ENCODE measurements around the gene FSIP1.
A peak's percentile ranks its signal among the peaks of the same experiment; 100 is the strongest.

FSIP1 gene

DNA sequence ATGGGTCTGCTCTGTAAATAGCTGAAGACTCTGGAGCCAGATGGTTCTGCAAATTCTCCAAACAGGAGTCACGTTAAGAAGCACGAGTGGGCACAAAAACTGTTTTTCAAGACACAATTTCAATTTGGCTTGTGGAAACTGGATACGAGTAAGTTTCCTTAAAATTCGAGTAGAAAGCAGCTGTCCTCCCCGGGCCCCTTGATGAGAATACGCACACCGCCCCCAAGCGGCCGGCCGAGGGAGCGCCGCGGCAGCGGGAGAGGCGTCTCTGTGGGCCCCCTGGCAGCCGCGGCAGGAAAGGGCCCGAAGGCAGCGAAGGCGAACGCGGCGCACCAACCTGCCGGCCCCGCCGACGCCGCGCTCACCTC is 202.5 kb downstream of the FSIP1 start:
- DNase-seq, result peak; percentile 90

GRCh38 chr15:39579487-39580116 is 203.0 kb downstream of the FSIP1 start:
- peak; percentile 81 for DNase-seq

DNA sequence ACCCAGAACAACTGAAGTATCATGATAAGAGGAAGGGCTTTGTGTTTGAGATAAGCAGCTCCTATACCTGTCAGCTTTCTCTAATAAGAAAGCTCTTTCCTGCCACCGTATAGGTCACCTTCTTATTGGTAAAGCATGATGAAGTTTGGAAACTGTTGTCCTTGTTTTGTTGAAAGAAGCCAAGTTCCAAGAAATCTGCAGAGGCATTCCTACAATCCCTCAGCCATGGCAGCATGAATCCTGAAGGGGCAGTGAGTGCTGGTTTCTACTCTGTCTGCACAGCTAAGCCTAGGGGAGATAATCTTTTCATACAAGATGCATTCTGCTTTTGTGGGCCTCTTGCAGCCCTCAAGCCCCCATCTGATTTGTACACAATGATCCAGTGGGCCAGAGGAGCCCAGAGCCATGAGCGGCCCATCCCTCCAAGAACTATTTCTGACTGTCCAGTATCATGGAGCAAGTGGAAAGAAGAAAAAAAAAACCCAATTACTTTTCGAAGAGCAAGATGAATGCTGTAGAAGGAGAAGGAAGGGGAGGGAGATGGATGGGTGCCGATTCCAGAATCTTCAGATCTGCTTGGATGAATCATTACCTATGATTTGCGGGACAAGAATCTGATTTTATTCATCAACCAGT is 203.7 kb downstream of the FSIP1 start:
- peak; percentile 26 for DNase-seq

GRCh38 chr15:39575180-39575579 is 207.5 kb downstream of the FSIP1 start:
- DNase-seq, result peak; percentile 54

DNA sequence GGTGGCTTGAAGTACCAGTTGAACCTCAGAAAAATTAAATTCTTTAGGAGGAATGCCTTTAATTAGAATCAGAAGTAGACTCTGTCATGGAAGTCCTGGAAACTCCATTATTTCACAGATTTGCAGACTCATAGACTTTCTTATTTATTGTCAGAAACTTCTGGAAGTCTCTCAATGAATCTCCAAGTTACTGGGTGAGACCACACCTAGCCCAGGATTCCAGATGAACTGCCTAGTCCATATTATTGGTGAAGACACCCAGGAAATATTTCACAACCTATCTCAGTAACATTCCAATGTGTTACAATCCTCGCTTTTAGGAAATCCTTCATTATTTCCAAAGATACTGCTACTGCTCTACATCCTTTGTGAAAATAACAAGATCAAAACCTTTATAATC is 208.2 kb downstream of the FSIP1 start:
- no peak for DNase-seq

GRCh38 chr15:39573844-39574243 is 208.8 kb downstream of the FSIP1 start:
- no peak for DNase-seq

DNA sequence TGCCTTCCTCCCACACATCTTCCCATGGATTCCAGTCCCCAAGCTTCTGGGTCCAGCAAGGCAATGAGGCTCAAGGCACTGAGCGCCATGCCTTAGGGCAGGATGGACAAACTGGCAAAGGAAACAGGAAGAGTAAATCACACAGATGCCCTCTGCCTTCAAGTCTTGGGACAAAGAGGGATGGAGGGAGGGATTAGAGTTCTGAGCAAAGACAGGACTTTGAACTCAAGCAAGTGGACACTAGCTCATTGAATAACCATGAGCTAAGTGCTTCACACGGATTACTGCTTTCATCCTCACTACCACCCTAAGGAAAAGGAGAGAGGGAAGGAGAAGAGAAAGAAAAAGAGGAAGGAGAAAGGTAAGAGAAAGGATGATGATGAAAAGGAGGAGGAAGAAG is 209.4 kb downstream of the FSIP1 start:
- DNase-seq, result peak; percentile 10

- no peak for DNase-seq
Observed at GRCh38 chr15:39565851-39566250, 216.8 kb downstream of the FSIP1 start.

DNA sequence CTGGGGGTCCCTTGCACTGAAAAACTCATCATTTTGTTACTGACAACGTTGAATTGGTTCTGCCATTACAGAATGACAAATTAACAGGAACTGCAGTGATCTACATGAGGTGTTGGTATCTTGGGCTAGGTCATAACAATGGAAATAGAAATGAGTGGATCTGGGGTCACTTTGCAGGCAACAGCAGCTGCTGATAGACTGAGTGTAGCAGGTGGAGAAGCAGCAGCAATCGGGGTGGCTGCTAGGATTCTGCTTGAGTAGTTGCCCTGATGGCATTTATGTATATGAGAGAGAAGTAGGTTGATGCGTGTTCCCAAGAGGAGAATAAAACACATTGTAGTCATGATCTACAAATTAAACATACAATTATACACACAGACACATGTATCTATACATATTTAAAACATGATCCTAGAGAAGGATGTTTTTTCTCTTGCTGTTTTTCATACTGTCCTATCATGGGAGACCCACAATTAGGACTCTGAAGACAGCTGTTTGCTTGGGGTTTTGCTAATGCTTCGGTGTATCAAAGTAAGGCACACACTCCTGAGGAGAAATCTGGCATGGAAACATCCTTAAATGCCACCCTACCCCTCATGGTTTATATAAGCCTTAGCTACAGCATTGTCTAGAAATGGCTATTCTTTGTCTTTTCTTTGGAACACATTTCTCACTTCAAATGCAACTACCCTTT is 217.5 kb downstream of the FSIP1 start:
- DNase-seq, result no peak

DNA sequence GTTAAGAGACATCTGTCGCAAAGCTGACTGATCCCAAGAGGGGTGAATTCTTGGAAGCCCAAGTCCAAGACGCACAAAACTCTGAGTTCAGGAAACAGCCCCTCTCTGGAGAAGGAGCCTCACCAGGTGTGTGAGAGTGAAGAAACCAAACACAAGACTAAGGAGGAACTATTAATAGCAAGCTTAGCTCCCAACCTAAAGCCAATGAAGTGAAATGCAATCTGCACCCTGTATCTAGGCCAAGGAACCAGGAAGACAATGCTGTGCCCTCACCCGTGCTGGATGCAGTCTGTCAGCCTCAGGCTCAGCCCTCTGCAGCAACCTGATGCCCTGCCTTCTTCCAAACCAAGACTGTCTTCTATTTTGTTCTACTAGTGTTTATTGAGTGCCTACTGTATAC is 224.2 kb downstream of the FSIP1 start:
- DNase-seq, result no peak

GRCh38 chr15:39556461-39556860 is 226.2 kb downstream of the FSIP1 start:
- no peak for DNase-seq

GRCh38 chr15:39555885-39556284 is 226.8 kb downstream of the FSIP1 start:
- DNase-seq, result no peak

- no peak for DNase-seq
Observed at GRCh38 chr15:39554746-39555387, 227.8 kb downstream of the FSIP1 start.

DNA sequence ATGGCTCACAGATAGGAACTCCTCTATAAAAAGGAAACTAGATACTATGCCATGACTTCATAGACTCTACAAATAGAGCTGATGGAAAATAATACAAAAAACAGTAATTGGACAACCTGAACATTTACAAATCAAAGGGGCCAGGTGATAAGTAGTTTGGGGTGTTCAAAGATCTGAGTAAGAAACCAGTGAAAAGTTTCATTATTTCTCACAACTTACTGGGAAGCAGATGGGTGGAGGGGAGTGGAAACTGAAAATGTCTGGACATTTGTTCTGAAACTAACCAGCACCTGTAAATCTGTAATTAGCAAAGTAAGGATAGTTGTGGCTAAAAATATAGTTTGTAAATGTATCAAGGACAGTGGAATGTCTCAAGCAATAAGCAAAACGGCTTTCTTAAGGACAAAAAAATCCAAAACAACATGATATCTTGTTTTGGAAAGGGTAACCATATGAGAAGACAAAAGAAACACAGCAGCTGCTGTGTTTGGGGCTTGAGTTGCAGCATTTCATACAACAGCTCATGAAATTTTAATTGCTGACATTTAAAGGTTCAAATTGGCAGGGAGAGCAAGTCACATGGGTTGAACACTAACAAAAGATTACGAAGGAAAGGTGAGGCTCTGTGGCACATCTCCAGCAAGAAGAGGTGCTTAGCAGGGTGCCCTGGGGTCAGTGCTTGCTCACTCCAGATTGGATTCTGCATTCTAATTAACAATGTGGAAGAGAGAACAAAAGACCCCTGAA is 228.5 kb downstream of the FSIP1 start:
- DNase-seq, result no peak

GRCh38 chr15:39552556-39552955 is 230.1 kb downstream of the FSIP1 start:
- DNase-seq, result no peak

- DNase-seq, result no peak
Observed at GRCh38 chr15:39551476-39551875, 231.2 kb downstream of the FSIP1 start.

Data from DMS53 (cell line).